MM.1S (cell line): Measurements from ENCODE around the gene KRT38.

Source experiments
- EZH2phosphoT487 ChIP-seq: fragments of 300-600 bp; sonication (generic); IDR thresholded peaks from 2 replicates; pipeline ENCODE4 v1.6.1; 2018; ENCODE audit warnings: antibody characterized with exemption, low read length
- TF ChIP-seq, protein P1 (sequence below): fragments of 300-600 bp; sonication (generic); IDR thresholded peaks from 2 replicates; pipeline ENCODE4 v1.5.1; 2016; ENCODE audit warnings: antibody characterized with exemption, low read length, mixed read lengths

DNA sequence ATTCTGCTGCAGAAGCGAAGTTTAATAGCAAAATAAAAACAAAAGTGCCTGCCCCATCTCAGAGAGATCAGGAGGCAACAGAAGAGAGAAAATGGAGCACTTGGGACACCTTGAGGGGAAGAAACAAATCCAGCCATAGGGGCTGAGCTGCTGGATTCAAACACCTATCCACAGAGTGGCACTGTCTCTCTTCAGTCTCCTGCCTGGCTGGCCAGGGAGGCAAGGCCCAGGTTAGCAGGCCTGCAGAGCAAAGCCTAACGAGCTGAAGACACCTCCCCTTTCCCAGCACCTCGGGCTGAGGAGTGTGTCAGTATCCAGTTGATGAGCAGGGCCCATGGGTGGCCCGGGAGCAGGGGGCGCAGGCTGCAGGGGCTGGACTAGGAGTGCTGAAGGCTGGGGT lies 34.6 kb downstream of the KRT38 start:
- TF ChIP-seq, protein P1, sequence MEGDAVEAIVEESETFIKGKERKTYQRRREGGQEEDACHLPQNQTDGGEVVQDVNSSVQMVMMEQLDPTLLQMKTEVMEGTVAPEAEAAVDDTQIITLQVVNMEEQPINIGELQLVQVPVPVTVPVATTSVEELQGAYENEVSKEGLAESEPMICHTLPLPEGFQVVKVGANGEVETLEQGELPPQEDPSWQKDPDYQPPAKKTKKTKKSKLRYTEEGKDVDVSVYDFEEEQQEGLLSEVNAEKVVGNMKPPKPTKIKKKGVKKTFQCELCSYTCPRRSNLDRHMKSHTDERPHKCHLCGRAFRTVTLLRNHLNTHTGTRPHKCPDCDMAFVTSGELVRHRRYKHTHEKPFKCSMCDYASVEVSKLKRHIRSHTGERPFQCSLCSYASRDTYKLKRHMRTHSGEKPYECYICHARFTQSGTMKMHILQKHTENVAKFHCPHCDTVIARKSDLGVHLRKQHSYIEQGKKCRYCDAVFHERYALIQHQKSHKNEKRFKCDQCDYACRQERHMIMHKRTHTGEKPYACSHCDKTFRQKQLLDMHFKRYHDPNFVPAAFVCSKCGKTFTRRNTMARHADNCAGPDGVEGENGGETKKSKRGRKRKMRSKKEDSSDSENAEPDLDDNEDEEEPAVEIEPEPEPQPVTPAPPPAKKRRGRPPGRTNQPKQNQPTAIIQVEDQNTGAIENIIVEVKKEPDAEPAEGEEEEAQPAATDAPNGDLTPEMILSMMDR, result no peak
- no peak for TF ChIP-seq EZH2phosphoT487
